GM20000 (cell line): Measurements from ENCODE around the gene KLHDC3.
"Not testable (repeated sequence)": the region's sequence is repeated elsewhere in the genome, so short reads cannot be mapped to it uniquely, and the experiment has no call there.

Experiments
- DNase-seq: peaks from one replicate; pipeline ENCODE4 v3.0.0; 2012; ENCODE audit warnings: low spot score
- CTCF ChIP-seq: IDR thresholded peaks from 2 replicates; pipeline ENCODE4 v1.5.1; 2012; ENCODE audit warnings: mild to moderate bottlenecking, control low read depth; ENCODE audit errors: extremely low read depth, missing control alignments

Gene KLHDC3

GRCh38 chr6:42989923-42990322 lies 24.1 kb upstream of the KLHDC3 start:
- no peak for DNase-seq
- TF ChIP-seq CTCF, result no peak

DNA sequence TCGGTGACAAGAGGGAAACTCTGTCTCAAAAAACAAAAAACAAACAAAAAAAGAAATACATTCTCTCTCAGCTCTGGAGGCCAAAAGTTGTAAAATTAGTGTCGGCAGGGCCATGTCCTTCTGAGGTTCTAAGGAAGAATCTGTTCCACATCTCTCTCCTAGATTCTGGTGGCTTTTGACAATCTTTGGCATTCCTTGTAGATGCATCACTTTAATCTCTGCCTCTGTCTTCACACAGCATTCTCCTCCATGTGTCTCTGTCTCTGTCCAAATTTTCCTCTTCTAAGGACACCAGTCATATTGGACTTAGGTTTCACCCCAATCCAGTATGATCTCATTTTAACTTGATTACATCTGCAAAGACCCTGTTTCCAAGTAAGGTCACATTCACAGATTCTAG lies 20.6 kb upstream of the KLHDC3 start:
- no peak for TF ChIP-seq CTCF
- DNase-seq, result no peak

- DNase-seq, result no peak
- no peak for TF ChIP-seq CTCF
Measured at GRCh38 chr6:42996513-42996912, 17.5 kb upstream of the KLHDC3 start.

DNA sequence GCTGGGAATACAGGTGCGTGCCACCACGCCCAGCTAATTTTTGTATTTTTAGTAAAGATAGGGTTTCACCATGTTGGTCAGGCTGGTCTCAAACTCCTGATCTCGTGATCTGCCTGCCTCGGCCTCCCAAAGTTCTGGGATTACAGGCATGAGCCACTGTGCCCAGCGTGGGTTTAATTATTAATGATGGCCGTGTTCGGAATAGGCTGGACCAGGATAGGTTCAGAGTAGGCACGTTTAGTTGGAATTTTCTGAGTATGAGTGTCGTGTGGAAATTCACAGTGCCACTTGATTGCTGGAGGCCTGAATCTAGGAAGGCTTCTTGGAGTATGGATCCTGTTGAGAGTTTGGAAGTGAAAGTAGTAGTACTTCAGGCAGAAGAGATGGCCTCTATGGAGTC lies 15.8 kb upstream of the KLHDC3 start:
- DNase-seq, result not testable (repeated sequence)

GRCh38 chr6:43001843-43002242 lies 12.2 kb upstream of the KLHDC3 start:
- no peak for DNase-seq
- no peak for TF ChIP-seq CTCF

GRCh38 chr6:43005844-43006243 lies 8.2 kb upstream of the KLHDC3 start:
- TF ChIP-seq CTCF, result no peak
- DNase-seq, result no peak

DNA sequence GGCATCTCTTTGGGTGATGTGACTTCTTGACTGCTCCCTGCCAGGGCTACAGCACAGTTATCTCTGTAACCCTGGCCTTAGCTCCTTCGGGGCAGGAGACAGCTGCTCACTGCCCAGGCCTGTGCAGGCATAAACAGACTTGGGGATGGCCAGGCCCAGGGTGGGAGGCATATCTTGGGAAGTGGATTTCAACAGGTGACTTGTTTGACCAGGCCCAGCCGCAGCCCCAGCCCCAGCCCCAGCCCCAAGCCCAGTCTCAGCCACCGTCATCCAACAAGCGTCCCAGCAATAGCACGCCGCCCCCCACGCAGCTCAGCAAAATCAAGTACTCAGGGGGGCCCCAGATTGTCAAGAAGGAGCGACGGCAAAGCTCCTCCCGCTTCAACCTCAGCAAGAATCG lies 7.8 kb upstream of the KLHDC3 start:
- DNase-seq, result no peak
- TF ChIP-seq CTCF, result no peak

DNA sequence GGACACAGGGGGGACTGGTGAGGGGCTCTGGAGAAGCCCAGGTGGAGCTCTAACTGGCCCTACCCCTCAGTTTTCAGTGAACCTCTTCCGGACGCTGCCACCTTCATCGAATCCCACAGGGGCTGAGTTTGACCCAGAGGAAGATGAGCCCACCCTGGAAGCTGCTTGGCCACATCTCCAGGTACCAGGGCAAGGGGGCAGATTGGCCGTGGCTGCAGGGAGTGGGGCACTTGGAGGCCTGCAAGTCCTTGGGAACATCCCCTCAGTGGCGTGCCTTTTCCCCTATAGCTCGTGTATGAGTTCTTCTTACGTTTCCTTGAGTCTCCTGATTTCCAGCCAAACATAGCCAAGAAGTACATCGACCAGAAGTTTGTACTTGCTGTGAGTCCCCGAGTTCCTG lies 6.9 kb upstream of the KLHDC3 start:
- no peak for TF ChIP-seq CTCF
- DNase-seq, result no peak
